ENCODE results near the gene ALG11.

GRCh38 chr13:52009946-52010345, 2.3 kb upstream of the ALG11 start:
- no peak for TF ChIP-seq EZH2 (IDR thresholded peaks at IDR 0.05)
- TF ChIP-seq, protein P1, sequence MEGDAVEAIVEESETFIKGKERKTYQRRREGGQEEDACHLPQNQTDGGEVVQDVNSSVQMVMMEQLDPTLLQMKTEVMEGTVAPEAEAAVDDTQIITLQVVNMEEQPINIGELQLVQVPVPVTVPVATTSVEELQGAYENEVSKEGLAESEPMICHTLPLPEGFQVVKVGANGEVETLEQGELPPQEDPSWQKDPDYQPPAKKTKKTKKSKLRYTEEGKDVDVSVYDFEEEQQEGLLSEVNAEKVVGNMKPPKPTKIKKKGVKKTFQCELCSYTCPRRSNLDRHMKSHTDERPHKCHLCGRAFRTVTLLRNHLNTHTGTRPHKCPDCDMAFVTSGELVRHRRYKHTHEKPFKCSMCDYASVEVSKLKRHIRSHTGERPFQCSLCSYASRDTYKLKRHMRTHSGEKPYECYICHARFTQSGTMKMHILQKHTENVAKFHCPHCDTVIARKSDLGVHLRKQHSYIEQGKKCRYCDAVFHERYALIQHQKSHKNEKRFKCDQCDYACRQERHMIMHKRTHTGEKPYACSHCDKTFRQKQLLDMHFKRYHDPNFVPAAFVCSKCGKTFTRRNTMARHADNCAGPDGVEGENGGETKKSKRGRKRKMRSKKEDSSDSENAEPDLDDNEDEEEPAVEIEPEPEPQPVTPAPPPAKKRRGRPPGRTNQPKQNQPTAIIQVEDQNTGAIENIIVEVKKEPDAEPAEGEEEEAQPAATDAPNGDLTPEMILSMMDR (IDR thresholded peaks at IDR 0.05): no peak
